B cell (primary cell): ENCODE results near the gene GRID2. TPM values are rescaled to one million over a fixed set of nuclear protein-coding genes. Genes with fewer than 3 reads are reported as not detected.

Experiments used
- ATAC-seq: fragments of 200-7000 bp; cut with Tn5 transposase; one replicate; pipeline ENCODE4 v1.10.0; 2021; ENCODE audit warnings: low read depth, mild to moderate bottlenecking, moderate number of reproducible peaks, moderate library complexity
- CTCF ChIA-PET: fragments of 350-600 bp; sonication (Branson Sonifier 250); formaldehyde crosslinking; loops from one replicate; lab custom pipeline; 2021; ENCODE audit warnings: antibody characterized with exemption, inconsistent platforms; lab: Charles Lee
- POLR2A ChIA-PET: fragments of 350-600 bp; sonication (Branson Sonifier 250); formaldehyde crosslinking; loops from one replicate; lab custom pipeline; 2021; ENCODE audit warnings: antibody characterized with exemption; lab: Charles Lee
- DNase-seq: peaks from one replicate; pipeline ENCODE4 v3.0.0; 2013
- H2AFZ ChIP-seq: 2 replicates; pipeline ENCODE4 v1.6.1; 2012; ENCODE audit warnings: mild to moderate bottlenecking, low read depth, low read length; ENCODE audit not compliant: insufficient read depth, poor library complexity, severe bottlenecking
- H3K27ac ChIP-seq, 2 donors: 1 replicate in 1 of 2; 2 replicates in 1 of 2; pipeline ENCODE4 v1.5.1; 2012 to 2013; ENCODE audit warnings: low read length in 2 of 2, mild to moderate bottlenecking in 2 of 2, moderate library complexity in 1 of 2
- H3K27me3 ChIP-seq, 4 experiments: fragments of 200-600 bp in 1 of 4; sonication (generic) in 1 of 4; replicated peaks in 1 of 4; 1 replicate in 2 of 4; 2 replicates in 2 of 4; pipeline versions ENCODE4 v1.6.1 to v1.7.0; 2013 to 2016; ENCODE audit warnings: low read length in 3 of 4, mild to moderate bottlenecking in 2 of 4, mixed read lengths in 1 of 4, moderate library complexity in 1 of 4; ENCODE audit not compliant: insufficient read depth in 4 of 4, control insufficient read depth in 3 of 4; ENCODE audit errors: control extremely low read depth in 1 of 4
- H3K36me3 ChIP-seq, 2 experiments: replicated peaks in 1 of 2; 1 replicate in 1 of 2; 2 replicates in 1 of 2; pipeline versions ENCODE4 v1.6.1 to v1.7.1; 2013; ENCODE audit warnings: low read length in 1 of 2; ENCODE audit not compliant: insufficient read depth in 2 of 2, control insufficient read depth in 1 of 2; ENCODE audit errors: control extremely low read depth in 1 of 2, extremely low read depth in 1 of 2
- H3K4me1 ChIP-seq, 2 donors: fragments of 200-600 bp in 1 of 2; sonication (generic) in 1 of 2; 1 replicate in 1 of 2; 2 replicates in 1 of 2; pipeline versions ENCODE4 v1.5.1 to v1.6.1; 2013 to 2017; ENCODE audit warnings: low read length in 2 of 2; ENCODE audit not compliant: control insufficient read depth in 2 of 2, insufficient read depth in 2 of 2
- H3K4me2 ChIP-seq: replicated peaks from 2 replicates; pipeline ENCODE3; 2012; ENCODE audit warnings: mild to moderate bottlenecking, low read depth, low read length; ENCODE audit not compliant: poor library complexity, severe bottlenecking
- H3K4me3 ChIP-seq, 5 experiments: fragments of 200-600 bp in 1 of 5; sonication (generic) in 1 of 5; 1 replicate in 3 of 5; 2 replicates in 2 of 5; pipeline versions ENCODE4 v1.5.1 to v1.7.0; 2011 to 2016; ENCODE audit warnings: low read length in 4 of 5, mild to moderate bottlenecking in 4 of 5, low read depth in 2 of 5, control low read depth in 1 of 5, moderate library complexity in 1 of 5; ENCODE audit not compliant: insufficient read depth in 1 of 5; ENCODE audit errors: control extremely low read depth in 1 of 5, extremely low read depth in 1 of 5
- H3K79me2 ChIP-seq: fragments of 200-600 bp; sonication (generic); one replicate; pipeline ENCODE4 v1.6.0; 2016; ENCODE audit warnings: low read length; ENCODE audit not compliant: control insufficient read depth, insufficient read depth
- H3K9ac ChIP-seq: fragments of 200-600 bp; sonication (generic); 2 replicates; pipeline ENCODE4 v1.6.1; 2017; ENCODE audit warnings: mild to moderate bottlenecking, low read length, moderate library complexity
- H3K9me3 ChIP-seq, 3 donors: one replicate each; pipeline versions ENCODE4 v1.6.1 to v1.7.1; 2013; ENCODE audit warnings: low read length in 2 of 3; ENCODE audit not compliant: control insufficient read depth in 2 of 3, insufficient read depth in 1 of 3; ENCODE audit errors: control extremely low read depth in 1 of 3
- H4K20me1 ChIP-seq: 2 replicates; pipeline ENCODE4 v1.6.0; 2012; ENCODE audit warnings: mild to moderate bottlenecking, low read length; ENCODE audit not compliant: insufficient read depth, control insufficient read depth, poor library complexity, severe bottlenecking
- H3K27ac Mint-ChIP-seq: one replicate; pipeline ENCODE4 v1.8.0; 2021; ENCODE audit warnings: mixed read lengths
- H3K27me3 Mint-ChIP-seq: one replicate; pipeline ENCODE4 v1.8.0; 2021; ENCODE audit warnings: mixed read lengths
- H3K4me1 Mint-ChIP-seq: one replicate; pipeline ENCODE4 v1.8.0; 2021; ENCODE audit warnings: mixed read lengths
- H3K4me3 Mint-ChIP-seq: one replicate; pipeline ENCODE4 v1.8.0; 2021; ENCODE audit warnings: mixed read lengths
- H3K9me3 Mint-ChIP-seq: one replicate; pipeline ENCODE4 v1.8.0; 2022; ENCODE audit warnings: mixed read lengths; ENCODE audit not compliant: insufficient read depth
- EZH2 ChIP-seq: IDR thresholded peaks from 2 replicates; pipeline ENCODE4 v1.6.1; 2012; ENCODE audit warnings: borderline replicate concordance, low read depth, mild to moderate bottlenecking, moderate library complexity, low read length; ENCODE audit not compliant: insufficient read depth, poor library complexity, severe bottlenecking
- WGBS: methylation state at CpG from one replicate; pipeline ENCODE4 v1.1.5; 2013; ENCODE audit warnings: missing lambda C conversion rate; ENCODE audit not compliant: insufficient coverage; 5-methylcytosine and 5-hydroxymethylcytosine counted together
- intact Hi-C: fragments of 100-400 bp; cut with micrococcal nuclease; formaldehyde crosslinking; loops from one replicate; pipeline ENCODE4 v1.10.0; 2022
- polyA plus RNA-seq: library from polyadenylated mRNA; depleted of rRNA; stranded (reverse); fragments of >200 nt; gene quantifications from 2 replicates; pipeline ENCODE4 v1.2.3, GENCODE V29; 2012
- total RNA-seq, 2 donors: library from RNA; stranded (reverse); fragments of 120-200 nt in 1 of 2; gene quantifications; 1 replicate in 1 of 2; 2 replicates in 1 of 2; pipeline versions ENCODE4 v1.2.3 to v1.2.4, GENCODE V29; 2013 to 2022
- TF ChIP-seq, protein P1 (sequence below): fragments of 200-600 bp; IDR thresholded peaks from one replicate; pipeline ENCODE4 v1.8.0; 2022; ENCODE audit warnings: antibody characterized with exemption, mild to moderate bottlenecking

Gene GRID2
- total and polyA plus RNA-seq, 2 donors (not counting 1 experiment from before 2014, with no cell fraction given): not detected

DNA sequence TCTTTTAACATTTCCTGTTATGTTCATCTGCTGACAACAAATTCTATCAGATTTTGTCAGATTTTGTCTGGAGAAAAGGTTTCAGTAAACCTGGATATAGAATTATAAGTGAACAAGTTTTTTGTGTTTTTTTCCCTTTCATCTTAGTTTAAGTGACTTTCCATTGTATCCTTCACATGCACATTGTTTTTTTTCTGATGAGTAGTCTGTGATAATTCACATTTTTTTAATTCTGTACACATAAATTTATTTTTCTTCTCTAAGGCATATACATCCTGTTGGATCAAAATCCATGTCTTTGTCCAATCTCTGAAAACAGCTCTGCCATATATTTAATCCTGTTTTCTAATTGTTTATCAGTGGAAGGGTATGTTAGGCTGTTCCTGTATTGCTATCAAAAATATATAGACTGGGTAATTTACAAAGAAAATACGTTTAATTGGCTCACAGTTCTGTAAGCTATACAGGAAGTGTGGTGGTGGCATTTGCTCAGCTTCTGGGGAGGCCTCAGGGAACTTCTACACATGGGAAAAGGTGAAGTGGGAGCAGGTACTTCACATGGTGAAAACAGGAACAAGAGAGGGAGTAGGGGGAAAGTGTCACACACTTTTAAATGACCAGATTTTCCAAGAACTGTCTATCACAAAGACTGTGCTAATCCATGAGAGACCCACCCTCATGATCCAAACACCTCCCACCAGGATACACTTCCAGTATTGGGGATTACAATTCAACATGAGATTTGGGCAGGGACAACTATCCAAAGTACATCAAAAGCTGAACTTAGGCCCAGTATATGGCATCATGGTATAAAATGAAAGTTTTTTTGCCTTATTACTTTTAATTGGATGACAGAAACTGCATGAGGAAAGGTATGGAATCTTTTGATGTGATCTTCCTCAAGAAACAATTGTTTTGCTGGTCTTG is 45.6 kb upstream of the GRID2 start:
- Histone ChIP-seq H3K9ac (no peak overlapping the region), H2AFZ (no peak overlapping the region), H3K4me2 (no peak overlapping the region), H3K27me3 (no peaks in the 10 kb centered on the region), H3K4me3 (no peak overlapping the region), H4K20me1 (no peaks in the 10 kb centered on the region), H3K4me1 (no peaks in the 10 kb centered on the region), H3K27ac (no peak overlapping the region), H3K36me3 (no peaks in the 10 kb centered on the region), H3K79me2 (no peaks in the 10 kb centered on the region), H3K9me3 (peaks cover 1 to 32% (median 3%) of the 10 kb centered on the region in 3 donors)
- intact Hi-C loops: no loop called here
- ATAC-seq (no peak), DNase-seq (no peak)
- no peaks in the 10 kb centered on the region for H3K27me3 Mint-ChIP-seq
- ChIA-PET POLR2A (no interaction called here), CTCF (no interaction called here)
- H3K9me3 Mint-ChIP-seq: peaks cover 2% of the 10 kb centered on the region
- WGBS: 20% methylated on average over 1 of the region's 1 CpG
- H3K4me1 Mint-ChIP-seq: no peaks in the 10 kb centered on the region
- no peak overlapping the region for H3K27ac Mint-ChIP-seq
- no peak for TF ChIP-seq EZH2
- TF ChIP-seq, protein P1, sequence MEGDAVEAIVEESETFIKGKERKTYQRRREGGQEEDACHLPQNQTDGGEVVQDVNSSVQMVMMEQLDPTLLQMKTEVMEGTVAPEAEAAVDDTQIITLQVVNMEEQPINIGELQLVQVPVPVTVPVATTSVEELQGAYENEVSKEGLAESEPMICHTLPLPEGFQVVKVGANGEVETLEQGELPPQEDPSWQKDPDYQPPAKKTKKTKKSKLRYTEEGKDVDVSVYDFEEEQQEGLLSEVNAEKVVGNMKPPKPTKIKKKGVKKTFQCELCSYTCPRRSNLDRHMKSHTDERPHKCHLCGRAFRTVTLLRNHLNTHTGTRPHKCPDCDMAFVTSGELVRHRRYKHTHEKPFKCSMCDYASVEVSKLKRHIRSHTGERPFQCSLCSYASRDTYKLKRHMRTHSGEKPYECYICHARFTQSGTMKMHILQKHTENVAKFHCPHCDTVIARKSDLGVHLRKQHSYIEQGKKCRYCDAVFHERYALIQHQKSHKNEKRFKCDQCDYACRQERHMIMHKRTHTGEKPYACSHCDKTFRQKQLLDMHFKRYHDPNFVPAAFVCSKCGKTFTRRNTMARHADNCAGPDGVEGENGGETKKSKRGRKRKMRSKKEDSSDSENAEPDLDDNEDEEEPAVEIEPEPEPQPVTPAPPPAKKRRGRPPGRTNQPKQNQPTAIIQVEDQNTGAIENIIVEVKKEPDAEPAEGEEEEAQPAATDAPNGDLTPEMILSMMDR: no peak
- no peak overlapping the region for H3K4me3 Mint-ChIP-seq

DNA sequence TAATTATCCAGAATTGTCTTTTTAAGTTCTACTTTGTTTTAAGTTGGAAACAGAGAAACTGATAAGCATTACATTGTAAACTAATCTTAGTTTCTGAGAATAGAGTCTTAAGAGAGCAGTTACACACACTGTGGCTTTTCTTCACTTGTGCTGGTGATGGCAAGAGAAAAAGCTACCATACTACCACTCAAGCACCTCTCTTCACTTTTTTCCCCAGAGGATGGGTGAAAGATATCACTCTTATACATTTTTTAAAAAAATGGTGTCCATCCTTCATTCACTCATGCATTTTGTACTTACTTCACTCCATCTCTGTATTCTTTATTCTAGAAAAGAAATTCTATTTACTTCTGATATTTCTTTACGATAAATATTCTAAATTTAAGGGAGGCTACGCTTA is 42.5 kb upstream of the GRID2 start:
- ChIA-PET POLR2A (no interaction called here), CTCF (no interaction called here)
- H3K27me3 Mint-ChIP-seq: no peaks in the 10 kb centered on the region
- no peak overlapping the region for H3K4me3 ChIP-seq
- DNase-seq (no peak), ATAC-seq (no peak)
- no peaks in the 10 kb centered on the region for H3K4me1 ChIP-seq
- H2AFZ ChIP-seq: no peak overlapping the region
- H3K27me3 ChIP-seq: no peaks in the 10 kb centered on the region
- no peaks in the 10 kb centered on the region for H3K4me1 Mint-ChIP-seq
- no peaks in the 10 kb centered on the region for H3K36me3 ChIP-seq
- TF ChIP-seq, protein P1: no peak
- no peak for TF ChIP-seq EZH2
- H3K79me2 ChIP-seq: no peaks in the 10 kb centered on the region
- H4K20me1 ChIP-seq: no peaks in the 10 kb centered on the region
- H3K9ac ChIP-seq: no peak overlapping the region
- H3K4me2 ChIP-seq: no peak overlapping the region
- H3K4me3 Mint-ChIP-seq: no peak overlapping the region
- no peak overlapping the region for H3K27ac ChIP-seq
- whole genome bisulfite sequencing: no CpG with 5 or more reads among the region's 2 CpGs
- peaks cover 0 to 10% (median 1%) of the 10 kb centered on the region in 3 donors for H3K9me3 ChIP-seq
- H3K9me3 Mint-ChIP-seq: no peaks in the 10 kb centered on the region
- intact Hi-C loops: no loop called here
- H3K27ac Mint-ChIP-seq: no peak overlapping the region
